GM12878 (cell line): Measurements from ENCODE around the gene ZFAND2A. TPM values are rescaled to one million over a fixed set of nuclear protein-coding genes. Genes with fewer than 3 reads are reported as not detected.
A peak's percentile ranks its signal among the peaks of the same experiment; 100 is the strongest.

Source experiments
- ATAC-seq: fragments of 200-7000 bp; cut with Tn5 transposase; 3 replicates; pipeline ENCODE4 v1.9.1; 2020; ENCODE audit warnings: mild to moderate bottlenecking, moderate library complexity
- BruUV-seq: library from RNA; stranded (reverse); fragments of 400-500 nt; replicated peaks from 2 replicates; lab custom pipeline; 2021; lab: Mats Ljungman, UMichigan
- CTCF ChIA-PET: fragments of 300-600 bp; sonication (Branson Sonifier 250); formaldehyde crosslinking; extraction: SDS; loops from one replicate; lab custom pipeline; 2021; ENCODE audit warnings: inconsistent platforms; lab: Yijun Ruan, JAX
- POLR2A ChIA-PET: fragments of 350-600 bp; formaldehyde crosslinking; extraction: SDS; loops from one replicate; lab custom pipeline; 2021; ENCODE audit warnings: inconsistent platforms; lab: Charles Lee
- RAD21 ChIA-PET: fragments of 300-600 bp; sonication (Branson Sonifier 250); formaldehyde crosslinking; loops from one replicate; lab custom pipeline; 2023; ENCODE audit warnings: antibody characterized with exemption; ENCODE audit not compliant: unreplicated experiment; lab: Charles Lee
- SMC1A ChIA-PET: fragments of 300-600 bp; sonication (Branson Sonifier 250); formaldehyde crosslinking; loops from one replicate; lab custom pipeline; 2023; ENCODE audit not compliant: unreplicated experiment, uncharacterized antibody; lab: Charles Lee
- DNase-seq: peaks from one replicate; pipeline ENCODE4 v3.0.0-alpha.2; 2011; ENCODE audit warnings: low read depth, low spot score
- FAIRE-seq: peaks from 3 replicates; lab custom pipeline; 2011; peaks lifted over from hg19 to GRCh38; lab: Jason Lieb, UNC
- H2AFZ ChIP-seq: 2 replicates; pipeline ENCODE4 v1.6.0; 2011; ENCODE audit warnings: low read depth, low read length, control low read depth; ENCODE audit not compliant: control insufficient read depth
- H3K27ac ChIP-seq: 2 replicates; pipeline ENCODE4 v1.5.1; 2011; ENCODE audit warnings: control low read depth; ENCODE audit not compliant: control insufficient read depth, insufficient read depth
- H3K27me3 ChIP-seq, 2 experiments: replicated peaks in 1 of 2; 2 replicates each; pipeline versions ENCODE4 v1.6.0 to v1.6.1; 2011; ENCODE audit warnings: low read length in 1 of 2; ENCODE audit not compliant: control insufficient read depth in 2 of 2, insufficient read depth in 2 of 2
- H3K36me3 ChIP-seq, 2 experiments: 2 replicates each; pipeline ENCODE4 v1.5.1; 2011; ENCODE audit warnings: low read length in 1 of 2; ENCODE audit not compliant: control insufficient read depth in 2 of 2, insufficient read depth in 2 of 2
- H3K4me1 ChIP-seq: 2 replicates; pipeline ENCODE4 v1.6.1; 2011; ENCODE audit warnings: mild to moderate bottlenecking, low read length, moderate library complexity, mixed read lengths; ENCODE audit not compliant: control insufficient read depth, insufficient read depth
- H3K4me2 ChIP-seq: 2 replicates; pipeline ENCODE4 v1.6.0; 2011; ENCODE audit warnings: control low read depth; ENCODE audit not compliant: control insufficient read depth, insufficient read depth
- H3K4me3 ChIP-seq: fragments of 200-600 bp; sonication (generic); 2 replicates; pipeline ENCODE4 v1.5.1; 2016
- H3K79me2 ChIP-seq: 2 replicates; pipeline ENCODE4 v1.6.0; 2011; ENCODE audit warnings: low read length; ENCODE audit not compliant: control insufficient read depth, insufficient read depth
- H3K9ac ChIP-seq: 2 replicates; pipeline ENCODE4 v1.8.0; 2011; ENCODE audit warnings: low read length, control low read depth, mixed read lengths; ENCODE audit not compliant: control insufficient read depth, insufficient read depth
- H3K9me3 ChIP-seq: replicated peaks from 3 replicates; pipeline ENCODE4 v1.5.1; 2011; ENCODE audit warnings: mild to moderate bottlenecking, low read length; ENCODE audit not compliant: control insufficient read depth, insufficient read depth
- H4K20me1 ChIP-seq: 2 replicates; pipeline ENCODE4 v1.6.0; 2011; ENCODE audit not compliant: control insufficient read depth, insufficient read depth
- JUND ChIP-seq: IDR thresholded peaks from 2 replicates; pipeline ENCODE4 v1.6.1; 2012; ENCODE audit warnings: low read depth, mild to moderate bottlenecking, low read length, improper control_type of control experiment, moderate library complexity
- LARP7 ChIP-seq: fragments of 450-650 bp; IDR thresholded peaks from 2 replicates; pipeline ENCODE4 v1.6.1; 2017; ENCODE audit warnings: mild to moderate bottlenecking
- POLR2A ChIP-seq: IDR thresholded peaks from 2 replicates; pipeline ENCODE4 v1.6.1; 2011; ENCODE audit warnings: low read depth, mild to moderate bottlenecking, low read length
- POLR2AphosphoS5 ChIP-seq: IDR thresholded peaks from 2 replicates; pipeline ENCODE4 v1.6.1; 2011; ENCODE audit warnings: mild to moderate bottlenecking, low read length, inconsistent platforms
- ZNF384 ChIP-seq: IDR thresholded peaks from 2 replicates; pipeline ENCODE4 v1.6.1; 2012; ENCODE audit warnings: low read depth, mild to moderate bottlenecking, low read length, improper control_type of control experiment, borderline replicate concordance
- WGBS: methylation state at CpG from one replicate; pipeline ENCODE4 v1.1.6; 2016; ENCODE audit warnings: low lambda C conversion rate; ENCODE audit not compliant: insufficient replicate concordance, insufficient coverage; ENCODE audit errors: missing lambda C conversion rate; 5-methylcytosine and 5-hydroxymethylcytosine counted together
- in situ Hi-C: fragments of 300-500 bp; cut with MboI; formaldehyde crosslinking; loops from 9 replicates; pipeline ENCODE4 v1.14.3; 2018; ENCODE audit warnings: mixed read lengths
- intact Hi-C: fragments of 100-400 bp; cut with micrococcal nuclease; formaldehyde crosslinking; loops from one replicate; pipeline ENCODE4 v1.14.2; 2022; ENCODE audit not compliant: unreplicated experiment
- polyA plus RNA-seq, 11 experiments: library from polyadenylated mRNA; depleted of rRNA in 4 of 11; unstranded in 6 of 11; stranded (reverse) in 5 of 11; fragments of >200 nt; fragmentation: Nextera tagmentation in 4 of 11; fragmentation: Illumina TruSeq in 1 of 11; extraction: Ambion mirVana in 4 of 11; extraction: Trizol in 1 of 11; gene quantifications; 1 replicate in 1 of 11; 2 replicates in 10 of 11; pipeline versions ENCODE4 v1.2.1 to v1.2.3, GENCODE V29; 2011 to 2016; ENCODE audit warnings: inconsistent platforms in 2 of 11, missing spikeins in 2 of 11, low read depth in 1 of 11
- total RNA-seq, 4 experiments: library from RNA; depleted of rRNA in 3 of 4; stranded (reverse); fragments of >200 nt in 3 of 4; fragmentation: Illumina TruSeq in 1 of 4; extraction: Trizol in 1 of 4; gene quantifications; 2 replicates each; pipeline versions ENCODE4 v1.2.1 to v1.2.3, GENCODE V29; 2013 to 2021
- TF ChIP-seq, protein P1 (sequence below): fragments of 450-650 bp; formaldehyde crosslinking; IDR thresholded peaks from 2 replicates; pipeline ENCODE4 v1.4.0; 2022; ENCODE audit warnings: mild to moderate bottlenecking, moderate library complexity
- TF ChIP-seq, protein P2 (sequence below): fragments of 450-650 bp; IDR thresholded peaks from 2 replicates; pipeline ENCODE4 v1.6.1; 2016; ENCODE audit warnings: mild to moderate bottlenecking

Gene ZFAND2A
- total and polyA plus RNA-seq, 10 of the 15 experiments (the other 5 are each of a cell fraction or from before 2014, with no cell fraction given): 14.8 to 39.9 (median 20.8) TPM

DNA sequence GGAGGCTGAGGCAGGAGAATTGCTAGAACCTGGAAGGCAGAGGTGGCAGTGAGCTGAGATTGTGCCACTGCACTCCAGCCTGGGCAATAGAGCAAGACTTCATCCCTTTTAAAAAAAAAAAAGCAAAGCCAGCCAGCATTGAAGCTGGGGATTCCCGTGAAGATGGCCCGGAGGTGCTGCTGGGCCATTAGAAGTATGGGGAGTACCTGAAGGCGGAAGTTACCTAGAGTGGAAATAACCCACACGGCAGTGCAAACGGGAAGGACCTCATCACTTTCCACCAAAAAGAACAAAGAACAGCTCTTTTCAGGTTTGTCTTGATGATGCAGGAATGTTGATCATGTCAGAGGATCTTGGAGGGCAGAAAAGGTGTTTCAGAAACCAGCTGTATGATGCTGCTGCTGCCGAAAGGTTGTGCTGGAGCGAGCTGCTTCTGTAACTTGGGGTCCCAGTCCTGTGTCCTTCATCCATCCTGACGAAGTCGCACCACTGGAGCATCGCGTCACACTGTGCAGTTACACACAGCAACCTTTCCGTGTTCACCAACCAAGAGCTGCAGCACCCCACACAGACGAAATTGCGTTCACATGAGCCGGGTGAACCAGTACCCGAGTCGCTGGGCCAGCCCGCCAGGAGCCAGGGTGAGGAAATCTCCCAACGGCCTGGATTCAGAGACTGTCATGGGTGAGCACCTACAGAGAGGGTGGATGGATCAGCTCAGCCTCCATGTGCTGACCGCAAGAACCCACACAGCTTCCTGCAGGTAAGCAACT lies 8.2 kb downstream of the ZFAND2A start:
- RAD21 ChIA-PET: interaction anchor here (0.8 to 1.4 kb wide), 9 partner anchors 9 to 66 kb away, joined by 3 to 5 read pairs (median 4); no protein-coding TSS in a partner anchor
- TF ChIP-seq LARP7 (no peak), ZNF384 (peak; percentile 40; the same call in 1 of the 2 replicates)
- TF ChIP-seq, all 136 proteins: peak for 1
- peak; percentile 71 for ATAC-seq

DNA sequence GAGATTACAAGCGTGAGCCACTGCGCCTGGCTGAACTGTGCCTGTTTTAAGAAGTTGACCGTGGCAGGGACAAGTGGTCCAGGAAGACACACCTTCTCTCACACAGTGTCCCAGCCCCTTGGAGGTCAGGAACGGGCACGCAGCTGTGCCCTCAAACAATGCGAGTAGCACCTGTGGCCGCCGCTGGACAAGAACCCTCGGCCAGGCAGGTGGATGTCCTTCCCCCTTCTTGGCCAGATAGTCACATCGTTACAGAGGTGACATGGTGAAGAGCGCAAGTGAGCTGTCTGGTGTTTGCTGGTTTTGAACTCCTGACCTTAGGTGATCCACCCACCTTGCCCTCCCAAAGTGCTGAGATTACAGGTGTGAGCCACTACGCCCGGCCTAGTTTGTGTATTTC lies 8.8 kb downstream of the ZFAND2A start:
- no peaks in the 10 kb centered on the region for H3K27me3 ChIP-seq
- RAD21 ChIA-PET: interaction anchor here (0.8 to 1.4 kb wide), 9 partner anchors 8 to 66 kb away, joined by 3 to 5 read pairs (median 4); no protein-coding TSS in a partner anchor
- TF ChIP-seq, protein P1, sequence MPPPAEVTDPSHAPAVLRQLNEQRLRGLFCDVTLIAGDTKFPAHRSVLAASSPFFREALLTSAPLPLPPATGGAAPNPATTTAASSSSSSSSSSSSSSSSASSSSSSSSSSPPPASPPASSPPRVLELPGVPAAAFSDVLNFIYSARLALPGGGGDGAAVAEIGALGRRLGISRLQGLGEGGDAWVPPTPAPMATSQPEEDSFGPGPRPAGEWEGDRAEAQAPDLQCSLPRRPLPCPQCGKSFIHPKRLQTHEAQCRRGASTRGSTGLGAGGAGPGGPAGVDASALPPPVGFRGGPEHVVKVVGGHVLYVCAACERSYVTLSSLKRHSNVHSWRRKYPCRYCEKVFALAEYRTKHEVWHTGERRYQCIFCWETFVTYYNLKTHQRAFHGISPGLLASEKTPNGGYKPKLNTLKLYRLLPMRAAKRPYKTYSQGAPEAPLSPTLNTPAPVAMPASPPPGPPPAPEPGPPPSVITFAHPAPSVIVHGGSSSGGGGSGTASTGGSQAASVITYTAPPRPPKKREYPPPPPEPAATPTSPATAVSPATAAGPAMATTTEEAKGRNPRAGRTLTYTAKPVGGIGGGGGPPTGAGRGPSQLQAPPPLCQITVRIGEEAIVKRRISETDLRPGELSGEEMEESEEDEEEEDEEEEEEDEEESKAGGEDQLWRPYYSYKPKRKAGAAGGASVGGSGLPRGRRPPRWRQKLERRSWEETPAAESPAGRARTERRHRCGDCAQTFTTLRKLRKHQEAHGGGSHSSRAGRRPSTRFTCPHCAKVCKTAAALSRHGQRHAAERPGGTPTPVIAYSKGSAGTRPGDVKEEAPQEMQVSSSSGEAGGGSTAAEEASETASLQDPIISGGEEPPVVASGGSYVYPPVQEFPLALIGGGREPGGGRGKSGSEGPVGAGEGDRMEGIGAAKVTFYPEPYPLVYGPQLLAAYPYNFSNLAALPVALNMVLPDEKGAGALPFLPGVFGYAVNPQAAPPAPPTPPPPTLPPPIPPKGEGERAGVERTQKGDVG (CRISPR knock-in tag): no peak
- TF ChIP-seq JUND: no peak
- TF ChIP-seq POLR2A: 0 out of 2 replicates have a peak, but pooled peaks have one; percentile 18
- TF ChIP-seq POLR2AphosphoS5: 0 out of 2 replicates have a peak, but pooled peaks have one; percentile 1
- TF ChIP-seq, protein P2, sequence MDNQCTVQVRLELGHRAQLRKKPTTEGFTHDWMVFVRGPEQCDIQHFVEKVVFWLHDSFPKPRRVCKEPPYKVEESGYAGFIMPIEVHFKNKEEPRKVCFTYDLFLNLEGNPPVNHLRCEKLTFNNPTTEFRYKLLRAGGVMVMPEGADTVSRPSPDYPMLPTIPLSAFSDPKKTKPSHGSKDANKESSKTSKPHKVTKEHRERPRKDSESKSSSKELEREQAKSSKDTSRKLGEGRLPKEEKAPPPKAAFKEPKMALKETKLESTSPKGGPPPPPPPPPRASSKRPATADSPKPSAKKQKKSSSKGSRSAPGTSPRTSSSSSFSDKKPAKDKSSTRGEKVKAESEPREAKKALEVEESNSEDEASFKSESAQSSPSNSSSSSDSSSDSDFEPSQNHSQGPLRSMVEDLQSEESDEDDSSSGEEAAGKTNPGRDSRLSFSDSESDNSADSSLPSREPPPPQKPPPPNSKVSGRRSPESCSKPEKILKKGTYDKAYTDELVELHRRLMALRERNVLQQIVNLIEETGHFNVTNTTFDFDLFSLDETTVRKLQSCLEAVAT: no peak
- TF ChIP-seq, all 136 proteins: peak for 2
- no peak for DNase-seq
- Histone ChIP-seq H3K4me3 (no peak overlapping the region), H3K9ac (no peak overlapping the region), H3K4me1 (peaks cover 7% of the 10 kb centered on the region), H2AFZ (no peak overlapping the region), H3K79me2 (no peaks in the 10 kb centered on the region), H3K27ac (peak overlapping the region; percentile 58; the same call in 1 of the 2 replicates), H3K9me3 (no peaks in the 10 kb centered on the region), H4K20me1 (no peaks in the 10 kb centered on the region), H3K4me2 (no peak overlapping the region), H3K36me3 (peaks cover 15 to 19% of the 10 kb centered on the region in 2 experiments)
- POLR2A ChIA-PET: interaction anchor here (0.9 to 1.5 kb wide), 5 partner anchors 9 to 16 kb away, joined by 3 to 6 read pairs (median 4); partner anchors contain the start of gene ZFAND2A
- no peak for FAIRE-seq
- in situ Hi-C loops: no loop called here
- CTCF ChIA-PET: interaction anchor here (0.5 to 1.5 kb wide), 4 partner anchors 7 to 179 kb away, joined by 3 to 5 read pairs (median 3); no protein-coding TSS in a partner anchor
- intact Hi-C loops: no loop called here
- SMC1A ChIA-PET: interaction anchor here (0.9 to 1.7 kb wide), 5 partner anchors 11 to 158 kb away, joined by 3 to 6 read pairs (median 3); no protein-coding TSS in a partner anchor
- no TSS peak for BruUV-seq
- ATAC-seq: peak; percentile 19; the same call in 1 of the 3 replicates
- 92% methylated on average over 13 of the region's 13 CpGs for WGBS

More for the DNA sequence above, 8.2 kb downstream of the ZFAND2A start:
- peaks cover 15 to 22% of the 10 kb centered on the region in 2 experiments for H3K36me3 ChIP-seq
- H3K27ac ChIP-seq: peak overlapping the region; percentile 58
- no peak overlapping the region for H2AFZ ChIP-seq
- H3K4me3 ChIP-seq: no peak overlapping the region
- H3K9ac ChIP-seq: no peak overlapping the region
- DNase-seq (no peak), FAIRE-seq (no peak)
- no peaks in the 10 kb centered on the region for H3K27me3 ChIP-seq
- WGBS: 79% methylated on average over 20 of the region's 20 CpGs
- peaks cover 7% of the 10 kb centered on the region for H3K4me1 ChIP-seq
- no peaks in the 10 kb centered on the region for H3K9me3 ChIP-seq
- POLR2A ChIA-PET: interaction anchor here (0.5 to 1.5 kb wide), 8 partner anchors 8 to 52 kb away, joined by 3 to 6 read pairs (median 4); partner anchors contain the start of gene ZFAND2A
- H4K20me1 ChIP-seq: no peaks in the 10 kb centered on the region
- in situ Hi-C loops: no loop called here
- intact Hi-C loops: no loop called here
- no TSS peak for BruUV-seq
- H3K79me2 ChIP-seq: peaks cover 2% of the 10 kb centered on the region
- CTCF ChIA-PET: interaction anchor here (0.5 to 1.5 kb wide), 6 partner anchors 8 to 180 kb away, joined by 3 to 6 read pairs (median 4); no protein-coding TSS in a partner anchor
- no peak overlapping the region for H3K4me2 ChIP-seq
- SMC1A ChIA-PET: interaction anchor here (0.9 to 1.7 kb wide), 5 partner anchors 12 to 159 kb away, joined by 3 to 6 read pairs (median 3); no protein-coding TSS in a partner anchor
